Measurements from ENCODE around the gene BEGAIN. TPM values are rescaled to one million over a fixed set of nuclear protein-coding genes. Genes with fewer than 3 reads are reported as not detected.

Gene BEGAIN
- total and polyA plus RNA-seq, 4 donors: 4.9 to 26.6 (median 13.2) TPM

DNA sequence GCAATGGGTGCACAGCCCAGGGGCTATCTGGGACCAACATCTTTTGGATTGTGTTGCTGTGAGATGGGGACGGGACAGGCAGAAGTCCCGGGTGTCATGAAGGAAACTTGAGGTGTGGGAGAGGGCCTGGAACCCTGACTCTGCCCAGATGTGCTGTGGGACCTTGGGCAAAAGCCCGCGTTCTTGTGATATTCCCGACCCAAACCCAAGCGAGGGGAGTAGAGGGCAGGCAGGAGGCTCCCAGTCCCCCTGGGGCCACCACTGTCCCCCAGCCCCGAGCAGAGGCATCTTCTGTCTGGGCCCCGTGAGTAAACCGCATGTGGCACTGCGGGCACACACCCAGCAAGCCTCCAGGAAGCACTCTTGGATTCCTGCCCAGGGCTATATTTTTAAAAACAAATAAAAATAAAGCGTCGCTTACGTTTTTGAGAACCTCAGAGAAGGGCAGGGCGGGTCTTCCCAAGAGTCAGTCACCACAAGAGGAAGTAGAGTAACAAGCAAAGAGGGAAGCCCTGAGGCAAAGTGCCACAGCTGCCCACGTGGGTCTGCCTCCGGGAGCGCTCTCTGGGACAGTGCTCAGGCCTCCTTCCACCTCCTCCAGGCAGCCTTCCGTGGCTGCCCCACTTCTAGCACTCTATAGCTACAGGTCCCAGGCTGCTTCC, 39.5 kb downstream of the BEGAIN start:
- H3K27ac ChIP-seq (ENCODE audit: low read depth, low read length): no peak overlapping the region
- no peak overlapping the region for H3K4me3 ChIP-seq (ENCODE audit: low read depth, low read length)
- H3K9me3 ChIP-seq (ENCODE audit: control insufficient read depth, insufficient read depth, low read length): no peaks in the 10 kb centered on the region
- DNase-seq (ENCODE audit: low read depth in 4 of 6, low spot score in 6 of 6): peak in 1 of 6 donors; percentile 13
- H3K4me1 ChIP-seq (ENCODE audit: control insufficient read depth, insufficient read depth, low read length): peaks cover 23% of the 10 kb centered on the region
- H3K36me3 ChIP-seq (ENCODE audit: control insufficient read depth, insufficient read depth, low read length): peaks cover 19% of the 10 kb centered on the region
- WGBS (ENCODE audit: insufficient coverage): 77% methylated on average over 16 of the region's 18 CpGs
- H3K27me3 ChIP-seq (ENCODE audit: control insufficient read depth, insufficient read depth, low read length): peaks cover 5% of the 10 kb centered on the region

DNA sequence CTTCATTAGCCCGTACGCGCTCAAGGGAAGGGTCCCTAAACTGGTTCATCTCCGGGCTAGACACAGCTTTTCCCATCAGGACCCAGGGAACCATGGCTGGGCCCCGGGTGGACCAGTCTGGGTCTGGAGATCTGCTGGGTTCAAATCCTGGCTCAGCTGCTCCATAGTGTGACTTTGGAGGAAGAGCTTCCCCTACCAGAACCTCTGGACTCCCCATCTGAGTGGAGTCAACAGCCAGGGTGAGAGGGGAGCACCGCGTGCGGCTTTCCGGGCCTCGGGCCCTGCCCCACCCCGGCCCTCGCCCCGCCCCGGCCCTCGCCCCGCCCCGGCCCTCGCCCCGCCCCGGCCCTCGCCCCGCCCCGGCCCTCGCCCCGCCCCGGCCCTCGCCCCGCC, 41.2 kb downstream of the BEGAIN start:
- Histone ChIP-seq H3K27me3 (ENCODE audit: control insufficient read depth, insufficient read depth, low read length) (peaks cover 5% of the 10 kb centered on the region), H3K27ac (ENCODE audit: low read depth, low read length) (no peak overlapping the region), H3K9me3 (ENCODE audit: control insufficient read depth, insufficient read depth, low read length) (no peaks in the 10 kb centered on the region), H3K36me3 (ENCODE audit: control insufficient read depth, insufficient read depth, low read length) (peaks cover 29% of the 10 kb centered on the region), H3K4me1 (ENCODE audit: control insufficient read depth, insufficient read depth, low read length) (peaks cover 23% of the 10 kb centered on the region), H3K4me3 (ENCODE audit: low read depth, low read length) (no peak overlapping the region)
- DNase-seq (ENCODE audit: low read depth in 4 of 6, low spot score in 6 of 6): peak in 1 of 6 donors; percentile 13
- WGBS (ENCODE audit: insufficient coverage): 30% methylated on average over 10 of the region's 28 CpGs

DNA sequence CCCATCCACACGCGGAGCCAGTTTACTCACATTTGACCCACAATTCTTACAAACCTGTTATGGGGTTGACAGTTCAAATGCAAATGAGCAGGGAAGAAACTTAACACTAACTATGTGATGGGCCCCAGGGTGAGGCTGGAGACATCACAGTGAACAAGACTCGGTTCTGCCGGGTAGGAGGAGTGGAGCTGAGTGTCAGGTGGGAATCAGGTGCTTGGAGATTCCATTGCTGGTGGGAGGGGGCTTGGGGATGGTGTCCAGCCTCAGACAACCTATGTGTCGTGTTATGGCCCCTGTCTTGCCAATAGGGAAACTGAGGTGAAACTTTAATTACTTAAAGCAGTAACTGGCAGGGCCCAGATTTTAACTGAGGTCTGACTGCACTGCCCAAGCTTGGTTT, 41.9 kb downstream of the BEGAIN start:
- no peak overlapping the region for H3K27ac ChIP-seq (ENCODE audit: low read depth, low read length)
- no peaks in the 10 kb centered on the region for H3K9me3 ChIP-seq (ENCODE audit: control insufficient read depth, insufficient read depth, low read length)
- no peak overlapping the region for H3K4me3 ChIP-seq (ENCODE audit: low read depth, low read length)
- H3K27me3 ChIP-seq (ENCODE audit: control insufficient read depth, insufficient read depth, low read length): peaks cover 5% of the 10 kb centered on the region
- peaks cover 35% of the 10 kb centered on the region for H3K36me3 ChIP-seq (ENCODE audit: control insufficient read depth, insufficient read depth, low read length)
- H3K4me1 ChIP-seq (ENCODE audit: control insufficient read depth, insufficient read depth, low read length): peaks cover 23% of the 10 kb centered on the region
- DNase-seq (ENCODE audit: low read depth in 4 of 6, low spot score in 6 of 6): no peak
- WGBS (ENCODE audit: insufficient coverage): 36% methylated on average over 2 of the region's 5 CpGs

GRCh38 chr14:100544506-100545141, 42.6 kb downstream of the BEGAIN start:
- 92% methylated on average over 14 of the region's 15 CpGs for WGBS (ENCODE audit: insufficient coverage)
- no peak overlapping the region for H3K4me3 ChIP-seq (ENCODE audit: low read depth, low read length)
- no peak for DNase-seq (ENCODE audit: low read depth in 4 of 6, low spot score in 6 of 6)
- H3K27ac ChIP-seq (ENCODE audit: low read depth, low read length): no peak overlapping the region
- H3K9me3 ChIP-seq (ENCODE audit: control insufficient read depth, insufficient read depth, low read length): no peaks in the 10 kb centered on the region
- peaks cover 5% of the 10 kb centered on the region for H3K27me3 ChIP-seq (ENCODE audit: control insufficient read depth, insufficient read depth, low read length)
- peaks cover 23% of the 10 kb centered on the region for H3K4me1 ChIP-seq (ENCODE audit: control insufficient read depth, insufficient read depth, low read length)
- peaks cover 43% of the 10 kb centered on the region for H3K36me3 ChIP-seq (ENCODE audit: control insufficient read depth, insufficient read depth, low read length)

- Histone ChIP-seq H3K4me3 (ENCODE audit: low read depth, low read length) (no peak overlapping the region), H3K9me3 (ENCODE audit: control insufficient read depth, insufficient read depth, low read length) (no peaks in the 10 kb centered on the region), H3K27me3 (ENCODE audit: control insufficient read depth, insufficient read depth, low read length) (peaks cover 5% of the 10 kb centered on the region), H3K36me3 (ENCODE audit: control insufficient read depth, insufficient read depth, low read length) (peaks cover 49% of the 10 kb centered on the region), H3K4me1 (ENCODE audit: control insufficient read depth, insufficient read depth, low read length) (peaks cover 26% of the 10 kb centered on the region), H3K27ac (ENCODE audit: low read depth, low read length) (no peak overlapping the region)
- WGBS (ENCODE audit: insufficient coverage): 86% methylated on average over 17 of the region's 19 CpGs
- no peak for DNase-seq (ENCODE audit: low read depth in 4 of 6, low spot score in 6 of 6)
Observed at GRCh38 chr14:100543471-100544455, 43.5 kb downstream of the BEGAIN start.

- peaks cover 2% of the 10 kb centered on the region for H3K27me3 ChIP-seq (ENCODE audit: control insufficient read depth, insufficient read depth, low read length)
- H3K27ac ChIP-seq (ENCODE audit: low read depth, low read length): no peak overlapping the region
- H3K4me1 ChIP-seq (ENCODE audit: control insufficient read depth, insufficient read depth, low read length): peaks cover 28% of the 10 kb centered on the region
- no peak for DNase-seq (ENCODE audit: low read depth in 4 of 6, low spot score in 6 of 6)
- 84% methylated on average over 12 of the region's 12 CpGs for WGBS (ENCODE audit: insufficient coverage)
- H3K36me3 ChIP-seq (ENCODE audit: control insufficient read depth, insufficient read depth, low read length): peaks cover 60% of the 10 kb centered on the region
- no peaks in the 10 kb centered on the region for H3K9me3 ChIP-seq (ENCODE audit: control insufficient read depth, insufficient read depth, low read length)
- no peak overlapping the region for H3K4me3 ChIP-seq (ENCODE audit: low read depth, low read length)
Observed at GRCh38 chr14:100542619-100543205, 44.5 kb downstream of the BEGAIN start.

DNA sequence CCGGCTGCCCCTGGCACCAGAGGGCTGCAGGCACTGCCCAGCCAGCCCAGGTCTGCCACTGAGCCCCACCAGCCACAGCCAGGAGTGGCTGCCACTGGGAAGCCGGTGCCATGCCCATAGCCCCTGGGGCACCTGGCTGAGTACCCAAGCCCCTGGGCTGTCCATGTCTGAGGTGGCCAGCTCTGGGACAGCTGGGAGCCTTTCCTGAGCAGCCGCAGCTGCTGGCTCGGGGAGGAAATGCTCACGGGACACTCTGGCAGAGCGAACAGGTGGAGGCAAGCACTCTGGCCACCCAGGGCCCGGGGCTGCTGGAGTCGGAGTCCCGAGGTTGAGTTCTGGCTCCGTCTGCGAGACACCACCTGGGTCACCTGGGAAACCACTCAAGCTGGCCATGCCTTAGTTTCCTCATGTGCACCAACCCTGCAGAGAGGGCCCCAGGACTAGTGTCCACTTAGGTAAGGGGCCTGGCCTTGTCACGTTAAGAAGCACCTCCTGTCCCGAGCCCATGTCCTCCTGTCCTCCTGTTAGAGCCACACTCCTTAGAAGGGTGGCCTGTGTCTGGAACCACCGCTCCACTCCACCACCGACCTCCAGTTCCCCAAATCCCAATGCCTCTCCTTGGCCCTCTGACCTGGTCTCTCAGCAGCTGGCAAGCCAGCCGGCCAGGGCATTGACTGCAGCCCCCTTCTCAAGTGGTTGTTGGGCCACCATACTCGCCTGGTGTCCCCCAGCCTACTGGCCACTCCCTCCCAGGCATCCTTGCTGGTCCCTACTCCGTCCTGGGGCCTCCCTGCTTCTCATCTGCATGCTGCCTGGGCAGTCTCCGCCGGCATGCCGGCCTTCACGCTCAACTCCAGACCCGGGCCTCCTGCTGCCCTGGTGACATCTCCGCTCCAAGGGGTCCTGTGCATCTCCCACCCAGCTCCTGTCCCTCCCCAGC, 45.3 kb downstream of the BEGAIN start:
- no peak overlapping the region for H3K27ac ChIP-seq (ENCODE audit: low read depth, low read length)
- peaks cover 66% of the 10 kb centered on the region for H3K36me3 ChIP-seq (ENCODE audit: control insufficient read depth, insufficient read depth, low read length)
- peaks cover 2% of the 10 kb centered on the region for H3K27me3 ChIP-seq (ENCODE audit: control insufficient read depth, insufficient read depth, low read length)
- H3K4me3 ChIP-seq (ENCODE audit: low read depth, low read length): no peak overlapping the region
- 84% methylated on average over 24 of the region's 24 CpGs for WGBS (ENCODE audit: insufficient coverage)
- peaks cover 28% of the 10 kb centered on the region for H3K4me1 ChIP-seq (ENCODE audit: control insufficient read depth, insufficient read depth, low read length)
- no peaks in the 10 kb centered on the region for H3K9me3 ChIP-seq (ENCODE audit: control insufficient read depth, insufficient read depth, low read length)
- no peak for DNase-seq (ENCODE audit: low read depth in 4 of 6, low spot score in 6 of 6)

- no peak overlapping the region for H3K4me3 ChIP-seq (ENCODE audit: low read depth, low read length)
- H3K27ac ChIP-seq (ENCODE audit: low read depth, low read length): no peak overlapping the region
- peaks cover 68% of the 10 kb centered on the region for H3K36me3 ChIP-seq (ENCODE audit: control insufficient read depth, insufficient read depth, low read length)
- no peaks in the 10 kb centered on the region for H3K27me3 ChIP-seq (ENCODE audit: control insufficient read depth, insufficient read depth, low read length)
- no peaks in the 10 kb centered on the region for H3K9me3 ChIP-seq (ENCODE audit: control insufficient read depth, insufficient read depth, low read length)
- 87% methylated on average over 17 of the region's 18 CpGs for WGBS (ENCODE audit: insufficient coverage)
- peaks cover 29% of the 10 kb centered on the region for H3K4me1 ChIP-seq (ENCODE audit: control insufficient read depth, insufficient read depth, low read length)
- no peak for DNase-seq (ENCODE audit: low read depth in 4 of 6, low spot score in 6 of 6)
Observed at GRCh38 chr14:100540926-100541620, 46.1 kb downstream of the BEGAIN start.
